HG03064 (cell line): Measurements from ENCODE around the gene C5orf58.

Experiments
- ATAC-seq: cut with Tn5 transposase; IDR thresholded peaks from one replicate; pipeline ENCODE4 v1.9.1; 2021; ENCODE audit warnings: low read depth; ENCODE audit not compliant: unreplicated experiment

The C5orf58 gene

DNA sequence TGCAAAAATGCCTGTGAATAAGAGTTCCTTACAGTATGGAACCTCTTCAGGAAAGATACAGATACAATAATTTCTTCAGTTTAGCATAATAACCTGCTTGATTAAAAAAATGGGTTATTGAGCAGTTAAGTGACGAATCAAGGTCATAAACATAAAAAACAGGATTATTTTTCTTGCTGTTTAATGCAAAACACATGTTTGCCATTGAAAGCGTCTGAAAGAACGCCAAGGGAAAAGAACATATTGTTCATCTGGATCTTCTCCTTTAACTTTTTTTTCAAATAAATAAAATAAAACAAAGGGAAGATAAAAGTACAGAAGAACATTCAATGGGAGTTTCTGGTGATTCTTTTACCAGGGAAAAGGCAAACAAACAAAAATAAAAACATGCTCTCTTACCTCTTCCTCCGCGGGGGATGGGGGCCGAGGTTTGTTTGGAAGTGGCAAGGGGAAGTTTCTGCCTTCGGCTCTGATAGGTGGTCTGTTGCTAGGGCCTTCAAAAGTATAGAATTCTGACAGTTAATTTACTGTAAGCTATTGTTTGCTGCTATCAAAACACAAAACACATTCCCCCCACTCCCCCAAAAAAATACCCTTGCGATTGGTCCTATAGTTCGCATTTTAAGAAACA lies 20.1 kb downstream of the C5orf58 start:
- no peak for ATAC-seq

- no peak for ATAC-seq
Measured at GRCh38 chr5:170254056-170254455, 21.3 kb downstream of the C5orf58 start.

DNA sequence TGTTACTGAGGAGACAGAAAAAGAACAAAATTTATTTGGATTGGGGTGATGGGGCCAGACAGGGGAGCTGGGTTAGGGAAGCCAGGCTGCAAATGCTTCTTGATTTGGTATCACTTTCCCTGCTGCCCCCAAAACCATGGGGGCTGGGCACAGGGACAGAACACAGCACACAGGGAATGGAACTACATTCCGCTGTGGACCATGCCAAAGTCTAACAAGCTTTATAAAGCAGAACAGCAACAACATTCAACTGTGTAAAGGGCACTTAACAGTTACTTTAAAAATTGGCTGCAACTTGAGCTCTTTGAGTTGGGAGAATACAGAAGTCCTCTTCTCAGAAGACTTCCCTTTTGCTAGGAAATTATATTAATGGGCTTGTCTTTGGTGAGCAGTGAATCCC lies 23.8 kb downstream of the C5orf58 start:
- ATAC-seq: no peak

- ATAC-seq: no peak
Measured at GRCh38 chr5:170257370-170257769, 24.6 kb downstream of the C5orf58 start.

DNA sequence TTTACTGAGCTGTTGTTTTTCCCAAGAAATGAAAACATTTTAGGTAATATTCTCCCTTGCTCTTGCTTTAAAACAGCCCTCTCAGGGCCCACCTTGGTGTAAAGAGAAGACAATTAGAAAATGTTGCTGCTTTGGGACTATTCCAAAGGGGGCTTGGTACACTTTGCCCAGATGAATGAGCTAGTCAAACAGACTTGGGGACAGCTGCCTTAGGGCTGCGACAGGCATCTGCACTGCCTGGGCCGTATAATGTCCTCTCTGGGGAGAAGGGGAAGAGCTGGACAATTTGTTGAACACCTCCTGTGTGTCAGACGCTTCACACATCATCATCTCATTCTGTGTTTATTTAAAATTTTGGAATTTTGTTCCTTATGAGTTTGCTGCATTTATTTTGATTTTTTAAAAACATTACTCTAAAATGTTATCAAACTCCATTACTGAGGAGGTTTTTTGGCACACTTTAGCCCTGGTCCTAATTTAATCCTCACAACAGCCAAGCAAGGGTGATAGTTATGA lies 28.8 kb downstream of the C5orf58 start:
- ATAC-seq: no peak

GRCh38 chr5:170262061-170263045 lies 29.6 kb downstream of the C5orf58 start:
- no peak for ATAC-seq

DNA sequence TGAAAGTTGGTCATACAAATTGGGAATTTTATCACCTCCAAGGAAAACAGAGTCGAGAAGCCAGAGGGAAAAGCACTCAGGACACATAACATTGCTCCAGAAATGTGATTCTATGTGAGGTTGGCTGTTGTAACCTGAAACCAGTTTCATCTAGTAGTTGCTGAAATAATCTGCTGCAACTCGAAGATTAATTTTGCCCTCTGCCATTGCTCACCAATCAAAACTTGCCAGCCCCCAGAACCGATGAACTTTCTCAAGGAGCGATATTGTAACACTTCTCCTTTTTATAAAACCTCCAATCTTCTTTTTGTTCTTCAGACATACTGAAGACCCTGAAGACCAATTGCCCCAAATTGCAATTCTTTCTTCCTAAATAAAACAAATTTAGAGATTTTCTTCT lies 31.1 kb downstream of the C5orf58 start:
- ATAC-seq: no peak

DNA sequence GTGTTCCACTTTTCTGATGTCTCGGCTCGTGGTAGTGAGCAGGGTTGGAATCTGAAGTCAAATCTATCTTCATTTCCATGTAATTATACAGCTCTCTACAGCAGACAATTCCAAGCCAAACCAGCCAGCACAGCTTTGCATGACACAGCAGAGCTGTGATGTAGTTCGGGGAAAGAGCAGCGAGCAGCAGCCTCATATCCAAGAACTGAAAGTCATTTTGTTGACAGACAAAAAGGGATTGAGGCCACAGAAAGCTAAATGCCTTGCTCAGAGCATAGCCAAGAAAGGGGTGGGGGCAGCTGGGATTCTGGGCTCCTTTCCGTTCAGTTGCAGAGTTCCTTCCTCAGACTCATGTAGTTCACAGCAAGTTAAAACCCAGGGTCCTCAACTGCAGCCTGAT lies 32.7 kb downstream of the C5orf58 start:
- ATAC-seq: no peak

GRCh38 chr5:170266570-170267381 lies 34.0 kb downstream of the C5orf58 start:
- ATAC-seq: no peak

GRCh38 chr5:170267431-170268152 lies 34.8 kb downstream of the C5orf58 start:
- peak; percentile 71 for ATAC-seq

- ATAC-seq: no peak
Measured at GRCh38 chr5:170268153-170268689, 35.4 kb downstream of the C5orf58 start.

DNA sequence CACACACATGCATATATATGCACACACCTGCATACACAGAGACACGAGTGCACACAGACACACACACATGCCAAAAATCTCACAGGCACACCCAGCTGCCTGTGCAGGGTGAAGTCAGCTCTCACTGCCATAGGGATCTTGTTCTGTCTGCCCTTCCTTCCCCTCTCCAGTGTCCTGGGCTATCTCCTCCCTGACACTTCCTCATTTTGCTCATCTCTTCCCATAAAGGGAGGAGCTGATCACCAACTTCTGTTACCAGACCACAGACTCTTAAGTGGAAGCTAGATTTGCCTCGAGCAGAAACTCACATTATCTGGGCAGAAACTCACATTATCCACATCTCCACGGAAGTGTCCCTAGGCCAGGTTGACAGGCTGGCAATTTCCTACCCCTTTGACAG lies 36.1 kb downstream of the C5orf58 start:
- ATAC-seq: no peak

DNA sequence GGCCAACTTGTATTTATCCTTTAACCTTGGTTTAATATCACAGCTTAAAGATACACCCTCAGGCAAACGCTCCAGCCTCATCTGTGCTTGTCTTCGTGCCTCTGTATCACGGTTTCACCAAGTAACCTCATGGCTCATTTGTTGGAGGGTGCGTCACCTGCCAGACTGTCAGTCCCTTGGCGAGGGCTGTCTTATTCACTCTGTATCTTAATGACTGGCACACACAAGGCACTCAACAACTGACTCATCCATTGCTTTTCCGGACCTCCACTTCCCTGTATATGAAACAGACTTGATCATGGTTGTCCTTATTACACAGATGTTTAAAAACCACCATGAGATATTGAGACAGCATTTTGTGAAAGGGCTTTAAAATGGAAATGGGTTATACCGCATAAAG lies 36.8 kb downstream of the C5orf58 start:
- ATAC-seq: no peak

- no peak for ATAC-seq
Measured at GRCh38 chr5:170270293-170271069, 37.7 kb downstream of the C5orf58 start.

DNA sequence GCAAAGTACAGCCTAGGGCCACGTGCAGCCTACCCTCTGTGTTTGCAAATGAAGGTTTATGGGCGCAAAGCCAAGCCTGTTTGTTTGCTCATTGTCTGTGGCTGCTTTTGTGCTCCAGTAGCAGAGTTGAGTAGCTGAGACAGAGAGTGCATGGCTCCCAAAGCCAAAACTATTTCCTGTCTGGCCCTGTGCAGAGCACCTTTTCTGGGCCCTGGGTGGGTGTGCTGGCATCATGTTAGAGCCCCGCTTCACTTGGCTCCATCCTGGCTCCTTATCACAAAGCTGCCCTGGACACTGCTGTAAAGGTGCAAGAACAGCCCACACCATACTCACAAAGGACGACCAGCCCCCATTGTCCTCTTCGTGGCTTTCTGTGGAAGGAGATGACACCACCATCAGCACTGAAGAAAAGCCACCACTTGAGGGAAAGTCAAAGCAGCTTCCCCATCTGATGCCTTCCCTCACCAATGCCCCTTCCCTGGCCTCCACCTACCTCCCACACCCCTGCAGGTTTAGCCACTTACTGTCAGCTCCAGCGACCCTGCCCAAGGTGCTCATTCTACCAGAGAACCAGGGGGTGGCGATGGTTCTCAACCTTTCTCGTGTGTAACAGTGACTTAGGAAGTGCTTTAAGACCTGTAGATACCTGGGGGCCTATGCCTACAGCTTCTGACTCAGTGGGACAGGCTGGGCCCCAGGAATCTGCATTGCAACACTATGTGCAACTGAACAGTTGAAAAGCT lies 41.4 kb downstream of the C5orf58 start:
- no peak for ATAC-seq

GRCh38 chr5:170275376-170275994 lies 42.7 kb downstream of the C5orf58 start:
- ATAC-seq: no peak

DNA sequence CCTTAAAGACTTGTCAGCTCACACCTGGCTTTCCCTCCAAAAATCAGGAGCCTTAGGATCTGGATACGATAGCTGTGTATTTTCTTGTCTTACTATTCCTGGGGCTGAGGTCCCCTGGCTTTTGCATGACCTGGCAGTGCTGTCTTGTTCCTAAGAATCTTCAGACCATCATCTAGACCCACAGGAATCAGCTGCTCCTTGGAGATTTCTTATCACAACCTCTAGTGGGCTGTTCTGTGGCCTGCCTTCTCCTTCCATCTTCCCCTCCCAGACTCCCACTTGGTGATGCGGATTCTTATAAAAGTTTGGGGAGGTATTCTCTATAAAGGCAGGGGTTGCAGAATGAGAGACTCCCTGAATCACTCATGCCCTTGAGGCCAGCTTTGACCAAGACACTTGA lies 43.4 kb downstream of the C5orf58 start:
- no peak for ATAC-seq

DNA sequence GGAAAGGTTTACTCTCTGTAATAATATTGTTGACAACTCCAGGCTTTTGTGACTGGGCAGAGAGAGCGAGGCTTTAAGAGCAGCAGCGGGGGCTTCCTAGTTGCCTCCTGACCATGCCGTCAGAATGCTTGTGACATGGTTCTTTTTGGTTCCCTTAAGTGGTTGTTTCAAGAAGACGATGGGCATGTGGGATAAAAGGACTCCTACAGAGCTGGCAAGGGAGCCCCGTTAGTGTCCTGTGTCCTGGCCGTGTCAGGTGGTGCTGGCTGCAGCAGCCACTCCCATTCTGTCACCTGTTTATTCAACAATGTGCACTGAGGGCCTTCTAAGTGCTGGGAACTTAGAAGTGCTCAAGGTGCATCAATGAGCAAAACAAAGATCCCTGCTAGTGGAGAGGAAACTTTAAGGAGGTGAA lies 45.1 kb downstream of the C5orf58 start:
- no peak for ATAC-seq
